ENCODE data around the gene TRIM28.

TRIM28 gene

GRCh38 chr19:58581227-58582141 lies 37.6 kb downstream of the TRIM28 start:
- peak; percentile 93 for DNase-seq

DNA sequence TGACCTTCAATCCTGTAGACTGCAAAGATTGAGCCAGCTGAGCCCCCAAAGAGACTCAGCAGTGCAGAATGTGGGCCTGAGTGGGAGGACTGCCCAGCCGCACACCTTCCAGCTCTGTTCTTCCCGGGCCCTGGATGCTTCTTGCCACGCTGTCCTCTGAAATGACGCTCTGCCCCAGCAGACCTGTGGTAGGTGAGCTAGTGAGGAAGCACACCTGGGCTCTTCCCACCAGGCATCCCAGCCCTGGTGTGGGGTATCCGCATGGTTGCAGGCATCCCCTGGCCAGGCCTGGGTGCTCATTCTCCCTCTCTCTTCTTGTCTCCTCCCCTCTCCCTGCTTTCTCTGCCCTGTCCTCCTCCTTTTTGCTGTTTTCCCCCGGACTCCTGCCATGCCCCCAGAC lies 39.1 kb downstream of the TRIM28 start:
- no peak for DNase-seq

DNA sequence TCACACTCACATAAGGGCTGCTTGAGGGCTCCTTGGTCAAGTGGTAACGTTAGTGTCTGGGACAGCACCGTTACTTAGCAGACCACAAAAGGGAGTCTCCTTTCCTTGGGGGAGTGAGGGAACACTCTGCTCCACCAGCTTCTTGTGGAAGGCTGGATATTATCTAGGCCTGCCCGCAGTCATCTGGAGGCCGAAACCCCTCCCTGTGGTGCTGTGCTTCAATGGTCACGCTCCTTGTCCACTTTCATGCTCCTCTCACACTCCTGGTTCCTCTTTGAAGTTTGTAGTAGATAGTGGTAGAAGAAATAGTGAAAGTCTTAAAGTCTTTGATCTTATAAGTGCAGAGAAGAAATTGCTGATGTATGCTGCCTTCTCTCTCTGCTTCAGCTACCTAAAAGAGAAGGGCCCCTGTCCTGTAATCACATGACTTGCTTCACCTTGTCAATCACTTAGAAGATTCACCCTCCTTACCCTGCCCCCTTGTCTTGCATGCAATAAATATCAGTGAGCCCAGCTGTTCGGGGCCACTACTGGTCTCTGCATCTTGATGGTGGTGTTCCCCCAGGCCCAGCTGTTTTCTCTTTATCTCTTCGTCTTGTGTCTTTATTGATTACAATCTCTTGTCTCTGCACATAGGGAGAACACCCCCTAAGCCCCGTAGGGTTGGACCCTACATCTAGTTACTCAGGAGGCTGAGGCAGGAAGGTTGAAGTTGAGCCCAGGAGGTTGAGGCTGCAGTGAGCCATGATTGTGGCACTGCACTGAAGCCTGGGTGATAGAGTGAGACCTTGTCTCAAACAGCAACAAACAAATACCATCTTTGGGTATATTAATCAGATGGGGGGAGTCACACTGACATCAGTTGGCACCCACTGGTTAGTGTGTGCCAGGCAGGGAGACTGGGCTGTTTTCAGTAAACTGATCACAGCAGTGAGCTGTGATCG lies 40.9 kb downstream of the TRIM28 start:
- DNase-seq: no peak

- DNase-seq: no peak
These were observed 41.7 kb downstream of the TRIM28 start for GRCh38 chr19:58585442-58586132.

- DNase-seq: no peak
These were observed 42.4 kb downstream of the TRIM28 start for GRCh38 chr19:58586133-58586765.
